Activated naive CD4-positive, alpha-beta T cell (primary cell): Measurements from ENCODE around the gene PSMD11.

Experiments
- DNase-seq, 4 experiments: peaks; one replicate each; lab custom pipeline; 2025; lab: John Stamatoyannopoulos, UW

PSMD11 gene

GRCh38 chr17:32464374-32464773 is 20.1 kb downstream of the PSMD11 start:
- DNase-seq = no peak

GRCh38 chr17:32467949-32468348 is 23.6 kb downstream of the PSMD11 start:
- no peak for DNase-seq

GRCh38 chr17:32470405-32471167 is 26.3 kb downstream of the PSMD11 start:
- DNase-seq = no peak

- no peak for DNase-seq
Observed at GRCh38 chr17:32471652-32472051, 27.3 kb downstream of the PSMD11 start.

GRCh38 chr17:32475258-32475657 is 30.9 kb downstream of the PSMD11 start:
- no peak for DNase-seq

GRCh38 chr17:32477220-32477619 is 32.9 kb downstream of the PSMD11 start:
- DNase-seq = no peak

GRCh38 chr17:32479074-32479617 is 34.8 kb downstream of the PSMD11 start:
- DNase-seq = no peak

- no peak for DNase-seq
Observed at GRCh38 chr17:32481193-32481592, 36.9 kb downstream of the PSMD11 start.

GRCh38 chr17:32482568-32483320 is 38.4 kb downstream of the PSMD11 start:
- DNase-seq = no peak

- DNase-seq = no peak
Observed at GRCh38 chr17:32483451-32484019, 39.2 kb downstream of the PSMD11 start.

GRCh38 chr17:32484041-32484461 is 39.7 kb downstream of the PSMD11 start:
- no peak for DNase-seq

GRCh38 chr17:32484628-32485027 is 40.3 kb downstream of the PSMD11 start:
- no peak for DNase-seq

- DNase-seq = no peak
Observed at GRCh38 chr17:32485261-32486110, 41.2 kb downstream of the PSMD11 start.

- DNase-seq = peak in 3 of 4 experiments; percentile 33 to 66 (median 42)
Observed at GRCh38 chr17:32486111-32486700, 41.9 kb downstream of the PSMD11 start.

- peak in 3 of 4 experiments; percentile 42 to 74 (median 46) for DNase-seq
Observed at GRCh38 chr17:32486701-32487472, 42.6 kb downstream of the PSMD11 start, which contains the start of gene CDK5R1. Gene CDK5R1 (plus strand): TSS chr17:32486993. CDS start chr17:32487621, 628 bp downstream.

GRCh38 chr17:32487473-32488176 is 43.3 kb downstream of the PSMD11 start:
- DNase-seq = peak in 1 of 4 experiments; percentile 17

- no peak for DNase-seq
Observed at GRCh38 chr17:32488177-32488542, 43.9 kb downstream of the PSMD11 start.

- DNase-seq = no peak
Observed at GRCh38 chr17:32488604-32489180, 44.4 kb downstream of the PSMD11 start.

GRCh38 chr17:32489320-32490100 is 45.2 kb downstream of the PSMD11 start:
- DNase-seq = no peak
